Ecto neural progenitor cell (in vitro differentiated cells): ENCODE results near the gene FBXL12.
"Not testable (repeated sequence)": the region's sequence is repeated elsewhere in the genome, so short reads cannot be mapped to it uniquely, and the experiment has no call there.

Experiments used
- DNase-seq: peaks from one replicate; pipeline ENCODE4 v3.0.0-alpha.2; 2018; ENCODE audit warnings: low spot score

The FBXL12 gene

DNA sequence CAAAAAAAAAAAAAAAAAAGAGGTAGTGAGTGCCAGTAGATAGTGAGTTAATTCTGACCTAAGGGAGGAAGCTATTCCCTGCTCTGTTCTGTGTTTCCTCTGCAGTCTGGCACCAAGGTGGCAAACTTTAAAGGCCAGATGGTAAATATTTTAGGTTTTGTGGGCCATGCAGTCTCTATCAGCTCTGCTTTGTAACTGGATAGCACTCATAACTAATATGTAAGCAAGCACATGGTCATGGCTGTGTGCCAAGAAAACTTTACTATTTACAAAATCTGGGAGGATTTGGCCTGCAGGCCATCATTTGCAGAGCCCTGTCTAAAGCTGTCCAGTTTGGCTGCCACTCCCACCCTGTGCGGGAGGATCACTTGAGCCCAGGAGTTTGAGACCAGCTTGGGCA is 20.5 kb upstream of the FBXL12 start:
- no peak for DNase-seq

DNA sequence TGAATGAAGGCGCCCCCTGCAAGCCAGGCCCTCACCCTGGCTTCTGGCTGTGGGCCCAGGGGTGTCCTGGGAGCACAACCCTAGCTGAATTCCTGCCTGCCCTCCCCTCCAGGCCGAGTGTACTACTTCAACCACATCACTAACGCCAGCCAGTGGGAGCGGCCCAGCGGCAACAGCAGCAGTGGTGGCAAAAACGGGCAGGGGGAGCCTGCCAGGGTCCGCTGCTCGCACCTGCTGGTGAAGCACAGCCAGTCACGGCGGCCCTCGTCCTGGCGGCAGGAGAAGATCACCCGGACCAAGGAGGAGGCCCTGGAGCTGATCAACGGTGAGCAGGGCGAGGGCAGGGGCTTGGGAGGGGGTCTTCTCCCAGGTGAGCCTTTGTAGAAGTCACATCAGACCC is 19.4 kb upstream of the FBXL12 start:
- no peak for DNase-seq

DNA sequence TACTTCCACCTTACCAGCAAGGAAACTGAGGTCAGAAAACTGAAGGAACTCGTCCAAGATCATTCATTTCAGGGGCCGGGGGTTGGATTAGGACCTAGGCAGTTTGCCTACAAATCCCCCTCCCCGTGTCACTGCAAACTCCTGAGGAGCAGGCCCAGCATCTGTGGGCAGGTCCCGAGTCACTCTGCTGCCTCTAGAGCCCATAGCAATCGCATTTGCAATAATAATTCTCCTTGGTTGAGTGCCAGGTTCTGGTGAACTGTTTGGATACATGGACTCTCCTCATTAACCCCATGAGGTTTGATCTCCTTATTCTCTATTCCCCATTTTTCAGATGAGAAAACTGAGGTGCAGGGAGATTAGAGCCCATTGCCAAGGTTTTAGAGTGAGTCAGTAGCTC is 17.1 kb upstream of the FBXL12 start:
- DNase-seq, result no peak

DNA sequence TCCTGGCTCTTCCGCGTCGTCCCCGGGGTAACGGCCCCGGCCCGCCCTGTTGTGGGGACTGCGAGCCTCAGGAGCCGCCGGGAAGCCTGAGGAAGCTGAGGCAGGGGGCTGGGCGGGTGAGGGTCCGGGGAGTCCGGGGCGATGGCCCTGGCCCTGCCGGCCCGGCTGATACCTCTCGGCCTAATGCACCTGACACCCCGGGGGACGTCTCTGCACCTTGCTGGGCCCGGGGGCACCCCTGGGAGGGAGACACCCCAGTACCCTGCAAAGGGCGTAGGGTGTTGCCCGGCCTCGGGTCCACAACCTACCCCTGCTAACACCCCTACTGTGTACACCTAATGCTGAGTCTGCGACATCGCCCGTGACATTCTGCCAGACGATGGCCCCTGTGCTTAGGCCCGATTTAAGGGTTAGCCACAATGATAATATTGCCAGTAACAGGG is 16.6 kb upstream of the FBXL12 start:
- DNase-seq, result no peak

DNA sequence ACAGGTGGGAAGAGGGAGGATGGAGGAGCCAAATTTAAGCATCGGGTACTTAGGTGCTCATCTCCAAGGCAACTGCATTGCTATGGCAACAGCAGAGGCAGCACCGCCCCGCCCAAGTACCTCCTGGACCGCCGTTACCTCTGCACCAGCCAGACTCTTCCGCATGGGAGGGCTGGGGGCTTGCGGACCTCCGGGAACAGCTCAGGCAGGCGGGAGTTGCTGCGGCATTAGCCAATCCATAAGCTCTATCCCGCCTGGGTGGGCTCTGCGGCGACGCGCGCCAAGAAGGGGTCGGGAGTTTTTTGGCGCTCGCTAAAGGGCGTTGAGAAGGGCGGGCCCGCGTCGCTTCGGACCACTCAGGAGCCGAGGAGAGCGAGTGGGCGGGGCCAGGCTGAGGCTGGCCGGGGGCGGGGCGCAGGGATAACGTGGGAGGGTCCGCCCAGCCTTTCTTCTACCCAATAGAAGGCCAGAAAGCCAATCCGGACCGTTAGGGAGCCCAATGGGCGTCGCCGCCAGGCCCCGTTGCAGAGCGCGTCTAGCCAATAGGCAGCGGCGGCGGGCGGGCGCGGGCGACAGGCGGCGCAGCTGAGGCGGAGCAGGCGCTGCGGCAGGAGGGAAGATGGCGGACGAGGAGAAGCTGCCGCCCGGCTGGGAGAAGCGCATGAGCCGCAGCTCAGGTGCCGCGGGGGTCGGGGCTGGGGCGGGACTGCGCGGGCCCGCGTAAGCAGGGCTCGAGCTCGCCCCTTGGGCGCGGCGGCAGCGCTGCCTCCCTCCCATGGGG is 16.0 kb upstream of the FBXL12 start, which contains the start of gene PIN1:
Gene PIN1, plus strand, starts transcription at position 593 of the 781 bp plus-strand sequence. Its CDS starts 27 bp downstream, at position 620.
- peak; percentile 100 for DNase-seq

DNA sequence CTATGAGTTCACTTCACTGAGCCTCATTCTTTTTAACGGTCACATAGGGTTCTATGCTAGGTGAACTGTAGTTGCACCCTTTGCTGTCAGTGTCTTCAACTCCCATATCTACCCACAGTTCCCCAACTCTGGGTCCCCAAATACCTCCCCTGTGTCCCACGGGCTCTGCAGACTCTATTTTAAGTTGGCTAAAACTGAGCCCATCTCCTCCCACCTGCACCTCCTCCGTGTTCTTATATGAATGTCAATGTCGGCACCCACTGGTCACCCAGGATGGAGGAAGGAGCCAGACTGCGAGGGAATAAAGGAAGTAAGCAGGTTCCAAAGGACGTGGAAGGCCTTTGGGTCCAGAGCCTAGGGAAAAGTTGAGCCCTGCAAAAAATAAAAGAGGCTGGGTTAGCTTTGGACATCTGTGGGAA is 15.4 kb upstream of the FBXL12 start:
- no peak for DNase-seq

DNA sequence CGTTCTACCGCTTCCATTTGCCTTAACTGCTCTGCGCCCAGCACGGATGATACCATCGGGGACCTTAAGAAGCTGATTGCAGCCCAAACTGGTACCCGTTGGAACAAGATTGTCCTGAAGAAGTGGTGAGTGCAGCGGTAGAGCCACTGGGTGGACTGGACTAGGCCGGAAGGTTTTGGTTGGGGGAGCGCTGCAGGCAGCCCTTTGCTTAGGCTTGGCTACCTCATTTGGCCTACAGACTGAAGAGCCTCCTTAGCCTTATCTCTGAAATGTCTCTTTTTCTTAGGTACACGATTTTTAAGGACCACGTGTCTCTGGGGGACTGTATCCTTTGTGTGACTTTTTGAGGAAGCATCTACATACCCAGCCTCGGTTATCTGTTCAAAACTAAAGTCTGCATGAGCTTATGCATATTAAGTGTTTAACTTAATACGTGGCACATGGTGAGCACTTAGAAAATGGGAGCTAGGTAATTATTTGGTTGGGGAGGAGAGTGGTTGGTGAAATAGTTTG is 9.7 kb upstream of the FBXL12 start:
- no peak for DNase-seq

DNA sequence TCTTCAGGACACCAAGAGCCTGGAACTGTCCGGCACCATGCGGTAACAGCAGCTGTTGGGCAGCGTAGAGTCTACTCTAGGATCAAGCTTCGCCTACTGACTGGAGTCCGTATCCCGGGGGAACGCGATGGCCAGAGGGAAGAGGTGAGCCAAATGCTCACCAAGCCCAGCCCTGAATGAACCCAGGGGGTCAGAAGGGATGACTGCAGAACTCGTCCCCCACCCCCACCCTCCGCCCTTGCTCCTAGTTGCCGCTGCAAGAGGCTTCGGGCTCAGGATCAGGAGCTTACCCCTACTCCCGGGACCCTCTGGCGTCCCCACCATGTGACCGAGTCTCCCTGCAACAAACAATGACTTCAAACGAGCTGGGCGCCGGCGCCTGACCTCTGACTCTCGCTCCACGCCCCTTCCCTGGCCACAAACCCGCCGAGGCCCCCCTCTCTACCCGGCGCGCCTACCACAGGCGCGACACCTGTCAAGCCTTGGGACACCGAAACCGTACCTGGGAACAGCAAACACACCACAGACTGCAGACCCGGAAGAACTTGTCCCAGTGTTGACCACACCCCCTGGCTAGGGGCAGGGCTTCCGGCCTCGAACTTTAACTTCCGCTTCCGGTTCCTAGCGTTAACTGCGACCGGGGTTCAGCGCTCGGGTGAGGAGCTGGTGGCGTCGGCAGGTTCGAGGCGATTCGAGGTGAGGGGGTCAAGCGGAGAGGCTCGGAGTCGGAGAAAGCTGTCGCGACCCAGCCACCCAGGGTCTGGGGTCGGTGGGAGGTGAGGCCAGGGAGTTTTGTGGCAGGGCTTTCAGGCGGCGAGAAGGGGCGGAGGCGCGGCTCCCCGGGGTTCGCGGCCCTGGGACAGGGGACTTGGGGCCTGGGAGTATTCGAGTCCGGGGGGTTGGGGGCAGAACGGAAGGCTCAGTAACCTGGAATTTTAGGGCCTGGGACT is 8.7 kb upstream of the FBXL12 start, which contains the start of gene UBL5:
Gene UBL5, plus strand, starts transcription at position 630 of the 950 bp plus-strand sequence. CDS start 420 bp downstream, outside the sequence.
- DNase-seq, result peak; percentile 90

DNA sequence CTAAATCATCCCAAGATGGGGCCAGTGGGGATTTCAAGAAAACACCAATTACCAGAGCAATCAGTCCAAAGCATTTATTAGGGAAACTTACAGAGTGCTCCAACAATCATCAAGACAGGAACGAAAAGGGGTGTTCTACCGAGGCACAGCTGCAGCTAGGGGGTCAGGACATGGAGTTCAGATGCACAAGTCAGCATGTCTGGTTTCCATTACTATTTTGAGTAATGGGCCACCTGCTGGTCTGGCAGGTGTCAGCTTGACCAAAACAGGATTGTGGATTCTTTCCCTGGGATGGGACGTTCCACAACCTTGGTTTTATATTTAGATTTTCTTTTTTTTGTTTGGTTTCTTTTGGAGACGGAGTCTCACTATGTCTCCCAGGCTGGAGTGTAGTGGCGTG is 4.9 kb upstream of the FBXL12 start:
- DNase-seq, result no peak

DNA sequence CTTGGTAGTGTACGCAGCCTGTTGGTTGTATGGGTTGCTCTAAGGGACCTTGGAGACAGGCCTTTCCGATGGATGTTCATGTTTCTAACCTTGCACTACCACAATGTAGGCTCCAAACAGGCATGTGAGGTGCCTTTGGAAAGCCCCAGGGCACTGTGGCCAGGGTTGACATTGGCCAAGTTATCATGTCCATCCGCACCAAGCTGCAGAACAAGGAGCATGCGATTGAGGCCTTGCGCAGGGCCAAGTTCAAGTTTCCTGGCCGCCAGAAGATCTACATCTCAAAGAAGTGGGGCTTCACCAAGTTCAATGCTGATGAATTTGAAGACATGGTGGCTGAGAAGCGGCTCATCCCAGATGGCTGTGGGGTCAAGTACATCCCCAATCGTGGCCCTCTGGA is 1.2 kb upstream of the FBXL12 start:
- not testable (repeated sequence) for DNase-seq

DNA sequence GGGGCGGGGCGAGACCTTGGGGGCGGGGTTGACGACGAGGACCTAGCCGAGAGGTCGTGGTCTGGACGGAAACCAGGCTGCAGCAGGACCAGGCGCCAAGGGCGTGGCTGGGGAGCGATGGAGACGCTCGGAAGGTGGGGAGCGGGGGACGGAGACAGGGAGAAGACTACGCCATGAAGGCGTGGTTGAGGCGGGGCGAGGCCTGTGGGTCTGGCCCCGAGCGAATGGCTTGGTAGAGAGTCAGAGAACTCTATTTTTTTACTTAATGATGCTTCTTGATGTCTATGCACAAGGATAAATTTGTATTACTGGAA is 674 bp upstream of the FBXL12 start:
- no peak for DNase-seq

DNA sequence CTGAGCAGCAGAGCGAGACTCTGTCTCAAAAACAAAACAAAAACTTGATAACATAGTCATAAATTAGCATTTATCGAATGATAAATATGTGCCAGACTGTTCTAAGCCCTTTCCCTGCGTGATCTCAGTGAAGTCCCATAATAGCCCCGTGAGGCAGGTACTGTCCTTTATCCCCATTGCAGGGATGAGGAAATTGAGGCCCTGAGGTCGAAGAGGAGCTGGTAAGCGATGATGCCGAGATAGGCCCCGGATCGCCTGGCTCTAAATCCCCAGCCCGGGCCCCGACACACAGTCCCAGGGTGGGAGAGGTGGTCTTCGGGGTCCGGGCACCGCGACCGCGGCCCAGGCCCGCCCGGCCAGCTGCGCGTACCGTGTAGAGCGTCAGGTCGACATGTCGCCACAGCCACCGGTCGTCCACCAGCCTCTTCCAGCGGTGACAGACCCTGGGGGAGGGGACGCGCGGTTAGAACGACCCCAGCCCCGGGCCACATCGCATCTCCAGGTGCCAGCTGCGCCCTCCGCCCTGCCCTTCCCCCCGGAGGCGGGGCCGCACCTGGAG is 625 bp downstream of the FBXL12 start:
- DNase-seq, result no peak

DNA sequence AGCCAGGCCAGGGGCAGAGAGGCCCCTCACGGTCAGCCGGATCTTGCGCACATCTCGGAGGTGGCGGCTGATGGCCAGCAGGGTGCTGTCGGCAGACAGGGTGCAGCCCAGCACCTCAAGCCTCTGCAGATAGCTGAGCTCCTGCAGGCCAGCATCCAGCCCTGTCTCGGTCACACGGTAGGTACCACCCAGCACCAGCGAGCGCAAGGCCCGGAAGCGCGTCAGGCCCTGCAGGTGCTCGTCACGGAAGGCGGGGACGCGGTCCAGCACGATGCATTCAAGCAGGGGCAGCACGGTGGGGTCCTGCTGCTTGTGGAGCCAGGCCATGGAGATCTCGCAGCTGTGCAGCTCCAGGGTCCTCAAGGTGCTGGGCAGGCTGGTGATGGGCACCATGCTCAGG is 7.7 kb downstream of the FBXL12 start:
- DNase-seq, result no peak

DNA sequence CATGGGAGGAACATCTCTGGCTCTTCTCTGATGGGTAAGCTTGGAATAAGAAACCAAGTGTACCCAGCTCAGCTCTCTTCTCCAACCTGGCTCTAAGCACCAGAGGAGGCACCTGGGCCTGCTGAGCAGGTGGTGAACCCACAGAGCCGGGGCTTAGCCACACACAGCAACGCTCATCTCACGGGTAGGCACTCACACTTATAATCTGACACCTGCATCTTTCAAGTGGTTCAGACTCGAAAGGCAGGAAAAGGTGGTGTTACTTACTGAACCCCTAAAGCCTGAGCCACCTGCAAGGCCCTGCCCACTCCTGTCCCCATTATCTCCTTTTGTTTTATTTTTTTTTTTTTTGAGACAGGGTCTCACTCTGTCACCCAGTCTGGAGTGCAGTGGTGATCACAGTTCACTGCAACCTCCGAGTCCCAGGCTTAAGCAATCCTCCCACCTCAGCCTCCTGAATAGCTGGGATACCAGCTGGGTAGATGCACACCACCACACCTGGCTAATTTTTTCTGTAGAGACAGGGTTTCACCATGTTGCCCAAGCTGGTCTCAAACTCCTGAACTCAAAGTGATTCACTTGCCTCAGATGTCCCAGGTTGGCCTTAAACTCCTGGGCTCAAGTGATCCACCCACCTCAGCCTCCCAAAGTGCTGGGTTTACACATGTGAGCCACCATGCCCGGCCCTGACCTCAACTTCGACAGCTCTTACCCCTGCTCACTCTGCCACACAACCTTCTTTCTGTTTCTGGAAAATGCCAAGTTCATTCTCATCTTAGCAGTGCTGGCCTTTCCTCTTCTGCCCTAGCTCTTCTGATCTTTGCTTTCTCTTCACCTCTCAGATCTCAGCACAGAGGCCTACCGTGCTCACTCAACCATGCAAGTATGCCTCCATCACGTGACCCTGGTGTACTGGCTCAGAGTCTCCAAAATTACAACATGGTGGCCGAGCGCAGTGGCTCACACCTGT is 9.7 kb downstream of the FBXL12 start:
- DNase-seq, result no peak

DNA sequence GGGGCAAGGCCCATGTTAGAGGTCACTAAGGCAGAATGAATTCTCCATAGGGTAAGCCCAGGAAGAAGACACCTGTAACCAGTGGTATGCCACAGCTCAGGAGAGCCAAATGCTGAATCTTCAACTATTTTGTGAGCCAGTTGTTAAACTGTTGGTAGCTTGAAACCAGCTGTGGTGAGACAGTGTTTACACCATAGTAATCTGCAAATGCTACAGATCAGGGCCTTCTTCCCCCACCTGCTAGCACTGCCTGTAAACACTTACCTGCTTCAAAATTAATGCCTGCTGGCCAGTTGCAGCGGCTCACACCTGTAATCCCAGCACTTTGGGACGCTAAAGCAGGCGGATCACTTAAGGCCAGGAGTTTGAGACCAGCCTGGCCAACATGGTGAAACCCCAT is 12.1 kb downstream of the FBXL12 start:
- no peak for DNase-seq

DNA sequence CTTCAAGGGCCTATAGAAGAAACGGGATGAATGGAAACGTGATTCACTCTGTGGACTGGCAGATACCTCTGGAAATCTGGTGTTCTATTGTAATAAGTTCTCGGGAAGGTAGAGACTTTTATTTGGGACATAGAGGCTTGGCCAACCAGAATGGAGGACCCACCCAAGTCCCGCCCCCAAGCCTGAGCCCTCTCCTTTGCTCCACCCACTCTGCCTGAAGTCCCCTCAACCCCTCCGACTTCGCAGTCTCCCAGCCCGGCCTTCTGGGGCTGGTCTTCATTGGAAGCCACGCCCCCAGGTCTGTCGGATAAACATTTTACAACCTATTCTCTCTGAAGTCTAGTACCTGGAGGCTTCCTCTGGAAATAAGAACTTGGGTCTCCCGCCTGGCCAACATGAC is 16.9 kb downstream of the FBXL12 start:
- no peak for DNase-seq

DNA sequence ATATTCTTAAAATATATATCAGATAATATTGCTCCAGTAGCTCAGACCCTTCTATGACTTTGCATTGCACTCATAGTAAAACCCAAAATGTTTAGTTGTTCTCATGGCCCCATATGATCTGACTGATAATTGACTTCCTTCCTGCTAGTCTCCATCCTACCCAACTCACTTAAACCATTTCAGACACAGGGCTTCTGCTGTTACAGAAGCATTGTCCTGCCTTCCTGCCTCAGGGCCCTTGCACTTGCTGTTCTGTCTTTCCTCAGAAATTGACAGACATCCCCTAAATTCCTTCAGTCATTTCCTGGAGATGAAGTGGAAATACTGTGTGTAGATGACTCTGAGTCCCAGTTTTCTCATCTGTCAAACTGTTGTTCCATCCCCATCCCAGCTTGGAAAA is 19.7 kb downstream of the FBXL12 start:
- no peak for DNase-seq

DNA sequence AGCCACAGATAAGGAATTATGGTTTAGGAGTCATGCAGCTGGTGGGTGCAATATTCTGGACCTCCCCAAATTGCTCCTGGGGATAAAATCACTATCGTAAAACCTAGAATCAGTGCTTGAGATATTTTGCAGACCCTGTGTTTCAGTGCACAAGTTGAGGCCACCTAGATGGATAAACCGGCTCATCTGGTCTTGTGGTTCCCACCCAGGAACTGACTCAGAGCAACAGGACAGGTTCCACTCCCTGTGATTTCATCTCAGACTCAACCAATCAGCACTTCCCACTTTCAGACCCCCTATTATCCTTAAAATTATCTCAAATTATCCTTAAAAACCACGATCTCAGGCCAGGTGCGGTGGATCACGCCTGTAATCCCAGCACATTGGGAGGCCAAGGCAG is 21.0 kb downstream of the FBXL12 start:
- DNase-seq, result no peak

DNA sequence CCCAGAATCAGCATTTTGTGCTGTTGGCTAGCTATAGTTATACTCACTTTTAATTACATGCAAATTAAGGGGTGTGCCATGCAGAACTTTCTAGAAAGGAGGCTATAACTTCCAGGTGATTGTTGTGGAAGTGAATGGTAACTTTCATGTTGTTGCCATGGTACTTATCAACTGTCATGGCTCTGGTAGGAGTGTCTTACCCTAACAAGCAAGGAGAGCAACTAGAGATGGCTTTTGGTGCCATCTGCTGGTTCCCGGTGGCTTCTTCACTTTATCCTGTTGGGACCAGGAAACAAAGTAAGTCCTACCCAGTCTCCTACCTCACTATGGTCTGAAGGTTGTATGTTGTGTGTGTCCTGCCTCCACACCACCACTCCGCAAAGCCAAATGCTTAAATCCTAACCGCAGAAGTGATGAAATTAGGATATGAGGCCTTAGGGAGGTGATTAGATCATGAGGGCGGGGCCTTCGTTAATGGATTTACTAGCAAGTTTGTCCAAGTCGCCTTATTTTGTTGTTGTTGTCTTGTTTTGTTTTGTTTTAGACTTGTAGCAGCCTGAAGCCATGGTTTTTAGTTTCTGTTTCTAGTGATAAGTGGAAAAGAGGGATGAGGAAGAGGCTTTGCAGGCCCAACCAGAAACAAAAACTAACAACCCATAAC is 22.6 kb downstream of the FBXL12 start:
- peak; percentile 82 for DNase-seq

DNA sequence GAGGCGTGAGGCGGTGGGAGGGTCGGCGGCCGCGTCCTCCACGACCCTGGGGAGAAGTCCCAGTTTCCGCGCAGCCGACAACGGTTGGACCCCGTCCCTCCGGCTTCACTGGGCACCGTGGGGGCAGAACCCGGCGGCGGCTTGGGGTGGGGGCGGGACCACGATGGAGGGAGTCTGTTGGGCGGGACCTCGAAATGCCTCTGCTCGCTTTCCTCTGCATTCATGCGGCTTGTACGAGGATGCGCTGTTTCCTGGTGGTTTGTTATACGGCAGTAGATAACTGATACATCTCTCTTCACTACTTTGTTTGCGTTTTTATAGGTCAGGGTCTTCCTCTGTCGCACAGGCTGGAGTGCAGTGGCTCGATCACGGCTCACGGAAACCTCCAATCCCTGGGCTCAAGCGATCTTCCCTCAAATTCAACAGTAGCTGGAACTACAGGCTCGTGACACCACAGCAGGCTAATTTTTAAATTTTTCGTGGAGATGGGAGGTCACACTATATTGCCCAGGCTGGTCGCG is 25.7 kb downstream of the FBXL12 start:
- no peak for DNase-seq
